Panc1 (cell line): ENCODE data around the gene TTLL7.

Experiments
- POLR2AphosphoS5 ChIP-seq: IDR thresholded peaks from 2 replicates; pipeline ENCODE4 v1.6.1; 2012; ENCODE audit warnings: mild to moderate bottlenecking, low read depth, low read length, moderate library complexity
- TCF7L2 ChIP-seq: IDR thresholded peaks from 2 replicates; pipeline ENCODE4 v1.6.1; 2011; ENCODE audit warnings: mild to moderate bottlenecking, low read depth, low read length, inconsistent platforms
- TF ChIP-seq, protein P1 (sequence below): fragments of 450-650 bp; IDR thresholded peaks from 2 replicates; pipeline ENCODE4 v1.5.1; 2017; ENCODE audit warnings: mild to moderate bottlenecking

DNA sequence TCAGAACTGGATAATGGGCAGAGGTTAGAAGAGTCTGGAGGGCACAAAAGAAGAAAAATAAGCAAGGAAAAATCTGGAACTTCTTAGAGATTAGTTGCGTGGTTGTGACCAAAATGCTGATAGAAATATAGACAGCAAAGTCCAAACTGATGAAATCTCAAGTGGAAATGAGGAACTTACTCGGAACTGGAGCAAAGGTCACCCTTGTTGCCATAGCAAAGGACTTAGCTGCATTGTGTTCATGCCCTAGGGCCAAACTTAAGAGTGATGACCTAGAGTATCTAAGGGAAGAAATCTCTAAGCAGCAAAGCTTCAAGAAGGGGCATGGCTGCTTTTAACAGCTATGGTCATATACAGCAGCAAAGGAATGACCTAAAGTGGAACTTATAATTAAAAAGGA, 180.0 kb downstream of the TTLL7 start:
- TF ChIP-seq, protein P1, sequence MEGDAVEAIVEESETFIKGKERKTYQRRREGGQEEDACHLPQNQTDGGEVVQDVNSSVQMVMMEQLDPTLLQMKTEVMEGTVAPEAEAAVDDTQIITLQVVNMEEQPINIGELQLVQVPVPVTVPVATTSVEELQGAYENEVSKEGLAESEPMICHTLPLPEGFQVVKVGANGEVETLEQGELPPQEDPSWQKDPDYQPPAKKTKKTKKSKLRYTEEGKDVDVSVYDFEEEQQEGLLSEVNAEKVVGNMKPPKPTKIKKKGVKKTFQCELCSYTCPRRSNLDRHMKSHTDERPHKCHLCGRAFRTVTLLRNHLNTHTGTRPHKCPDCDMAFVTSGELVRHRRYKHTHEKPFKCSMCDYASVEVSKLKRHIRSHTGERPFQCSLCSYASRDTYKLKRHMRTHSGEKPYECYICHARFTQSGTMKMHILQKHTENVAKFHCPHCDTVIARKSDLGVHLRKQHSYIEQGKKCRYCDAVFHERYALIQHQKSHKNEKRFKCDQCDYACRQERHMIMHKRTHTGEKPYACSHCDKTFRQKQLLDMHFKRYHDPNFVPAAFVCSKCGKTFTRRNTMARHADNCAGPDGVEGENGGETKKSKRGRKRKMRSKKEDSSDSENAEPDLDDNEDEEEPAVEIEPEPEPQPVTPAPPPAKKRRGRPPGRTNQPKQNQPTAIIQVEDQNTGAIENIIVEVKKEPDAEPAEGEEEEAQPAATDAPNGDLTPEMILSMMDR, result no peak
- TF ChIP-seq POLR2AphosphoS5 (no peak), TCF7L2 (no peak)
